ENCODE data around the gene SF3B1. TPM values are rescaled to one million over a fixed set of nuclear protein-coding genes. Genes with fewer than 3 reads are reported as not detected.
A peak's percentile ranks its signal among the peaks of the same experiment; 100 is the strongest.

Gene SF3B1
- polyA plus RNA-seq, 2 of the 4 experiments (the other 2 are of a cell fraction): 166 to 400 TPM

- ATAC-seq: peak; percentile 81 to 86
- CTCF ChIA-PET: interaction anchor here (0.6 to 2.9 kb wide), 29 partner anchors 10 to 628 kb away, joined by 3 to 24 read pairs (median 4); no protein-coding TSS in a partner anchor
- no peak overlapping the region for H3K27ac ChIP-seq
- H3K4me2 ChIP-seq: peak overlapping the region; percentile 70
- TF ChIP-seq SMC3 (IDR thresholded peaks at IDR 0.05) (peak; percentile 95), RAD21 (conservative IDR thresholded peaks at IDR 0.05 in 1 of 2, IDR thresholded peaks at IDR 0.05 in 1 of 2) (peak; percentile 96 to 97), FOSB (CRISPR knock-in tag; IDR thresholded peaks at IDR 0.05) (no peak), CTCF (IDR thresholded peaks at IDR 0.05) (peak; percentile 93), CEBPB (IDR thresholded peaks at IDR 0.05) (no peak), RARB (CRISPR knock-in tag; IDR thresholded peaks at IDR 0.05) (no peak), MAX (IDR thresholded peaks at IDR 0.05) (no peak), JUN (IDR thresholded peaks at IDR 0.05) (no peak), MAFK (IDR thresholded peaks at IDR 0.05; ENCODE audit: partially characterized antibody) (peak; percentile 7)
- no peaks in the 10 kb centered on the region for H3K4me1 ChIP-seq
- H3K4me3 ChIP-seq: peak overlapping the region; percentile 24; the same call in 1 of the 3 replicates
- POLR2A ChIA-PET: no interaction called here
- peak; percentile 44 to 52 for DNase-seq (ENCODE audit: low read depth in 1 of 2, low spot score in 1 of 2)
- FAIRE-seq: no peak
- H3K9me3 ChIP-seq: no peaks in the 10 kb centered on the region
- 33% methylated on average over 17 of the region's 17 CpGs for WGBS (ENCODE audit: missing lambda C conversion rate)
Observed at GRCh38 chr2:197378494-197379307, 56.1 kb downstream of the SF3B1 start.

DNA sequence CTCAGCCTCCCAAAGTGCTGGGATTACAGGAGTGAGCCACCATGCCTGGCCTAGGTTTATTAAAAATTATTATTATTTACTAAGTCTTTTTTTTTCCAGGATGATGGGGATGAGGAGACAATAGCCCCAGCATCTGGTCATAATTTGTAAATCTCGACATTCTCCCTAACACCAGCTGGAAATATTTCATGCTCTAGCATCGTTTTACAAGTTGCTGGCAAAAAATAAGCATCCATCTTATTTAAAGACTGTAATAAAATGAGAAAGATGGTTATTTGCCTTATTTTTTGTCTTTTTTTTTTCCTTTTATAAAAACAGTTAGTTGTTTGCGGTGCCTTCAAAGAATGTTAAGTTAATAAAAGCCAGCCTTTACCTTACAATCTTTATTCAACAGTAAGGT, 56.7 kb downstream of the SF3B1 start:
- Histone ChIP-seq H3K4me2 (no peak overlapping the region; the same call in 2 of the 3 replicates), H3K4me1 (no peaks in the 10 kb centered on the region), H3K4me3 (no peak overlapping the region), H3K9me3 (no peaks in the 10 kb centered on the region), H3K27ac (no peak overlapping the region)
- ChIA-PET CTCF (interaction anchor here (0.6 to 2.9 kb wide), 28 partner anchors 10 to 1208 kb away, joined by 3 to 24 read pairs (median 4); no protein-coding TSS in a partner anchor), POLR2A (no interaction called here)
- WGBS (ENCODE audit: missing lambda C conversion rate): 23% methylated on average over 3 of the region's 3 CpGs
- TF ChIP-seq GATA3 (IDR thresholded peaks at IDR 0.05; ENCODE audit: borderline replicate concordance) (no peak), BHLHE40 (IDR thresholded peaks at IDR 0.05; ENCODE audit: low read depth, low read length) (no peak), MAZ (IDR thresholded peaks at IDR 0.05; ENCODE audit: borderline replicate concordance, low read depth, low read length) (no peak), PHF8 (IDR thresholded peaks at IDR 0.05; ENCODE audit: borderline replicate concordance, low read depth) (no peak), HOXB13 (CRISPR knock-in tag; IDR thresholded peaks at IDR 0.05; ENCODE audit: low read depth) (no peak), SMC3 (IDR thresholded peaks at IDR 0.05) (no peak), ZNF302 (CRISPR knock-in tag; IDR thresholded peaks at IDR 0.05) (no peak), RARB (CRISPR knock-in tag; IDR thresholded peaks at IDR 0.05) (no peak), E2F6 (IDR thresholded peaks at IDR 0.05; ENCODE audit: borderline replicate concordance, low read depth) (no peak)
- no peak for FAIRE-seq
- DNase-seq (ENCODE audit: low read depth in 1 of 2, low spot score in 1 of 2): no peak
- no peak for ATAC-seq

- CTCF ChIA-PET: interaction anchor here (0.6 to 4.0 kb wide), 22 partner anchors 9 to 1207 kb away, joined by 3 to 32 read pairs (median 4); no protein-coding TSS in a partner anchor
- no peaks in the 10 kb centered on the region for H3K4me1 ChIP-seq
- FAIRE-seq: no peak
- DNase-seq (ENCODE audit: low read depth in 1 of 2, low spot score in 1 of 2): no peak
- no peak overlapping the region for H3K27ac ChIP-seq
- H3K4me3 ChIP-seq: no peak overlapping the region
- H3K9me3 ChIP-seq: no peaks in the 10 kb centered on the region
- no peak overlapping the region for H3K4me2 ChIP-seq
- no peak for ATAC-seq
- WGBS (ENCODE audit: missing lambda C conversion rate): 82% methylated on average over 9 of the region's 9 CpGs
- POLR2A ChIA-PET: no interaction called here
- no peak for TF ChIP-seq RFX5 (IDR thresholded peaks at IDR 0.05)
- TF ChIP-seq POLR2AphosphoS2 (conservative IDR thresholded peaks at IDR 0.05; ENCODE audit: low read length): no peak
- TF ChIP-seq HES2 (IDR thresholded peaks at IDR 0.05): no peak
- TF ChIP-seq RAD21 (conservative IDR thresholded peaks at IDR 0.05 in 1 of 2, IDR thresholded peaks at IDR 0.05 in 1 of 2): no peak
- TF ChIP-seq JUNB (IDR thresholded peaks at IDR 0.05): no peak
- TF ChIP-seq MYC (IDR thresholded peaks at IDR 0.05; ENCODE audit: borderline replicate concordance, low read length): no peak
Observed at GRCh38 chr2:197377670-197378069, 57.2 kb downstream of the SF3B1 start.

Measured in A549 (cell line).